H9 (cell line): ENCODE measurements around the gene GNAS-AS1. TPM values are rescaled to one million over a fixed set of nuclear protein-coding genes. Genes with fewer than 3 reads are reported as not detected.

Experiments
- DNase-seq: peaks from one replicate; pipeline ENCODE4 v3.0.0-alpha.2; 2017
- H2AFZ ChIP-seq: one replicate; pipeline ENCODE4 v1.6.1; 2013; ENCODE audit warnings: mild to moderate bottlenecking, low read length, control low read depth, moderate library complexity
- H2AK5ac ChIP-seq: 2 replicates; pipeline ENCODE4 v1.6.1; 2013; ENCODE audit warnings: low read length, control low read depth, mixed read lengths; ENCODE audit not compliant: insufficient read length
- H2BK120ac ChIP-seq: one replicate; pipeline ENCODE4 v1.6.1; 2013; ENCODE audit warnings: low read depth, mild to moderate bottlenecking, low read length, control low read depth, inconsistent platforms; ENCODE audit not compliant: poor library complexity, severe bottlenecking
- H2BK12ac ChIP-seq: 2 replicates; pipeline ENCODE4 v1.6.1; 2013; ENCODE audit warnings: low read length, control low read depth, mixed read lengths, low read depth; ENCODE audit not compliant: insufficient read length
- H2BK15ac ChIP-seq: 2 replicates; pipeline ENCODE4 v1.6.1; 2013; ENCODE audit warnings: low read depth, low read length, control low read depth
- H2BK20ac ChIP-seq: one replicate; pipeline ENCODE4 v1.6.1; 2013; ENCODE audit warnings: low read depth, mild to moderate bottlenecking, low read length, control low read depth, inconsistent platforms; ENCODE audit not compliant: poor library complexity, severe bottlenecking
- H2BK5ac ChIP-seq: 2 replicates; pipeline ENCODE4 v1.6.1; 2013; ENCODE audit warnings: low read length, control low read depth, mixed read lengths; ENCODE audit not compliant: insufficient read length
- H3K14ac ChIP-seq: 2 replicates; pipeline ENCODE4 v1.6.1; 2013; ENCODE audit warnings: low read length, control low read depth; ENCODE audit not compliant: insufficient read depth
- H3K18ac ChIP-seq: 2 replicates; pipeline ENCODE4 v1.6.1; 2013; ENCODE audit warnings: low read depth, mild to moderate bottlenecking, mixed read lengths, low read length, control low read depth; ENCODE audit not compliant: insufficient read length
- H3K23ac ChIP-seq: 2 replicates; pipeline ENCODE4 v1.6.1; 2013; ENCODE audit warnings: low read length, control low read depth, mixed read lengths, low read depth; ENCODE audit not compliant: insufficient read length
- H3K23me2 ChIP-seq: 2 replicates; pipeline ENCODE4 v1.6.1; 2013; ENCODE audit warnings: low read depth, mild to moderate bottlenecking, mixed read lengths, low read length, control low read depth; ENCODE audit not compliant: insufficient read length, poor library complexity, severe bottlenecking
- H3K27ac ChIP-seq: 2 replicates; pipeline ENCODE4 v1.5.1; 2013; ENCODE audit warnings: low read length, control low read depth, mixed read lengths, low read depth; ENCODE audit not compliant: insufficient read length
- H3K27me3 ChIP-seq: 2 replicates; pipeline ENCODE4 v1.6.1; 2013; ENCODE audit warnings: low read length, control low read depth, inconsistent platforms; ENCODE audit not compliant: insufficient read depth
- H3K4ac ChIP-seq: 2 replicates; pipeline ENCODE4 v1.6.1; 2013; ENCODE audit warnings: low read depth, mild to moderate bottlenecking, control low read depth, inconsistent platforms, low read length, moderate library complexity
- H3K4me1 ChIP-seq: 2 replicates; pipeline ENCODE4 v1.6.1; 2013; ENCODE audit warnings: low read length, control low read depth, inconsistent platforms; ENCODE audit not compliant: insufficient read depth
- H3K4me2 ChIP-seq: 2 replicates; pipeline ENCODE4 v1.6.1; 2013; ENCODE audit warnings: low read length, control low read depth, mixed read lengths; ENCODE audit not compliant: insufficient read length, insufficient read depth
- H3K56ac ChIP-seq: 2 replicates; pipeline ENCODE4 v1.6.1; 2013; ENCODE audit warnings: low read depth, mild to moderate bottlenecking, mixed read lengths, low read length, control low read depth; ENCODE audit not compliant: insufficient read length
- H3K79me1 ChIP-seq: 2 replicates; pipeline ENCODE4 v1.6.1; 2013; ENCODE audit warnings: low read depth, mild to moderate bottlenecking, moderate library complexity, low read length, control low read depth, inconsistent platforms; ENCODE audit not compliant: insufficient read depth, poor library complexity, severe bottlenecking
- H3K79me2 ChIP-seq: 2 replicates; pipeline ENCODE4 v1.6.1; 2013; ENCODE audit warnings: low read length, control low read depth, inconsistent platforms; ENCODE audit not compliant: insufficient read depth
- H3K9ac ChIP-seq: 2 replicates; pipeline ENCODE4 v1.6.1; 2013; ENCODE audit warnings: low read length, control low read depth, mixed read lengths; ENCODE audit not compliant: insufficient read length; ENCODE audit errors: extremely low read depth
- H3K9me3 ChIP-seq: one replicate; pipeline ENCODE4 v1.6.1; 2013; ENCODE audit warnings: low read depth, low read length, inconsistent platforms; ENCODE audit not compliant: control insufficient read depth
- H3T11ph ChIP-seq: one replicate; pipeline ENCODE4 v1.6.1; 2013; ENCODE audit warnings: mild to moderate bottlenecking, low read length, control low read depth, inconsistent platforms
- H4K20me1 ChIP-seq: one replicate; pipeline ENCODE4 v1.6.1; 2013; ENCODE audit not compliant: control insufficient read depth, insufficient read length, insufficient read depth
- H4K5ac ChIP-seq: 2 replicates; pipeline ENCODE4 v1.6.1; 2013; ENCODE audit warnings: low read depth, mild to moderate bottlenecking, mixed read lengths, low read length, control low read depth; ENCODE audit not compliant: insufficient read length
- H4K8ac ChIP-seq: replicated peaks from 2 replicates; pipeline ENCODE4 v1.6.1; 2013; ENCODE audit warnings: low read length, control low read depth, mixed read lengths, low read depth; ENCODE audit not compliant: insufficient read length
- H4K91ac ChIP-seq: 2 replicates; pipeline ENCODE4 v1.6.1; 2013; ENCODE audit warnings: low read depth, mild to moderate bottlenecking, moderate library complexity, mixed read lengths, low read length, control low read depth; ENCODE audit not compliant: insufficient read length
- H3K27ac Mint-ChIP-seq, 3 experiments: 2 replicates in 2 of 3; 3 replicates in 1 of 3; pipeline ENCODE4 v1.8.0; 2020 to 2021; ENCODE audit warnings: mixed read lengths in 3 of 3, mild to moderate bottlenecking in 1 of 3, moderate library complexity in 1 of 3
- H3K27me3 Mint-ChIP-seq: 2 replicates; pipeline ENCODE4 v1.8.0; 2021; ENCODE audit warnings: low read depth, mild to moderate bottlenecking, moderate library complexity, mixed read lengths
- H3K36me3 Mint-ChIP-seq, 3 experiments: 2 replicates in 2 of 3; 3 replicates in 1 of 3; pipeline ENCODE4 v1.8.0; 2020 to 2021; ENCODE audit warnings: low read depth in 3 of 3, mixed read lengths in 3 of 3; ENCODE audit not compliant: insufficient read depth in 1 of 3
- H3K4me1 Mint-ChIP-seq, 2 experiments: 2 replicates each; pipeline ENCODE4 v1.8.0; 2020; ENCODE audit warnings: mixed read lengths in 2 of 2
- H3K4me3 Mint-ChIP-seq, 2 experiments: 2 replicates in 1 of 2; 3 replicates in 1 of 2; pipeline ENCODE4 v1.8.0; 2020 to 2021; ENCODE audit warnings: mild to moderate bottlenecking in 2 of 2, mixed read lengths in 2 of 2, moderate library complexity in 1 of 2
- H3K9me3 Mint-ChIP-seq, 2 experiments: 2 replicates in 1 of 2; 3 replicates in 1 of 2; pipeline ENCODE4 v1.8.0; 2020; ENCODE audit warnings: mild to moderate bottlenecking in 2 of 2, mixed read lengths in 2 of 2, moderate library complexity in 1 of 2
- WGBS: extraction: QIAGEN DNeasy Blood & Tissue Kit; methylation state at CpG from one replicate; pipeline ENCODE4 v1.1.7; 2013; ENCODE audit warnings: missing lambda C conversion rate, low lambda C conversion rate, mixed read lengths; ENCODE audit not compliant: insufficient read length; ENCODE audit errors: extremely low coverage; 5-methylcytosine and 5-hydroxymethylcytosine counted together
- total RNA-seq: library from RNA; stranded (reverse); gene quantifications from 2 replicates; pipeline ENCODE4 v1.2.1, GENCODE V29; 2021
- TF ChIP-seq, protein P1 (sequence below): fragments of 200-600 bp; sonication (generic); conservative IDR thresholded peaks from 3 replicates; pipeline ENCODE4 v1.8.0; 2021; ENCODE audit warnings: antibody characterized with exemption, mild to moderate bottlenecking

GNAS-AS1 gene
- total RNA-seq, 1 experiment from 2014 or later, result 11.3 TPM

GRCh38 chr20:58852543-58853271 is 2.0 kb upstream of the GNAS-AS1 start, which contains the start of gene GNAS:
Gene GNAS (plus strand): TSS chr20:58852716.
- Histone ChIP-seq H2BK12ac (no peak within 1 kb of the TSS), H2BK15ac (no peak within 1 kb of the TSS), H3T11ph (no peak within 1 kb of the TSS), H3K56ac (no peak within 1 kb of the TSS), H3K79me1 (no peaks in the 10 kb centered on the region), H3K4ac (no peak within 1 kb of the TSS), H4K91ac (no peak within 1 kb of the TSS), H3K9me3 (no peaks in the 10 kb centered on the region), H3K14ac (no peak within 1 kb of the TSS), H2AFZ (no peak within 1 kb of the TSS), H3K18ac (no peak within 1 kb of the TSS), H2BK5ac (no peak within 1 kb of the TSS), H2AK5ac (no peak within 1 kb of the TSS), H3K23me2 (peaks cover 33% of the 10 kb centered on the region), H4K5ac (no peak within 1 kb of the TSS), H2BK120ac (no peak within 1 kb of the TSS), H4K20me1 (no peaks in the 10 kb centered on the region), H3K4me2 (peak within 1 kb of the TSS; percentile 71), H3K79me2 (peaks cover 24% of the 10 kb centered on the region; the same call in 1 of the 2 replicates), H3K4me1 (peaks cover 2% of the 10 kb centered on the region; the same call in 1 of the 2 replicates), H4K8ac (no peak within 1 kb of the TSS), H3K23ac (no peak within 1 kb of the TSS), H3K9ac (no peak within 1 kb of the TSS), H3K27ac (no peak within 1 kb of the TSS), H3K27me3 (peaks cover 35% of the 10 kb centered on the region; the same call in 1 of the 2 replicates), H2BK20ac (no peak within 1 kb of the TSS)
- H3K27ac Mint-ChIP-seq, result peak within 1 kb of the TSS; percentile 88 to 90 (median 88); a peak in 6 of 7 replicates
- H3K27me3 Mint-ChIP-seq, result peaks cover 71% of the 10 kb centered on the region
- DNase-seq, result peak; percentile 86
- peaks cover 47 to 63% of the 10 kb centered on the region in 2 experiments for H3K4me1 Mint-ChIP-seq
- H3K4me3 Mint-ChIP-seq, result peak within 1 kb of the TSS; percentile 92 to 94
- peaks cover 14 to 19% of the 10 kb centered on the region in 2 experiments for H3K9me3 Mint-ChIP-seq
- WGBS, result no CpG with 5 or more reads among the region's 35 CpGs
- TF ChIP-seq, protein P1, sequence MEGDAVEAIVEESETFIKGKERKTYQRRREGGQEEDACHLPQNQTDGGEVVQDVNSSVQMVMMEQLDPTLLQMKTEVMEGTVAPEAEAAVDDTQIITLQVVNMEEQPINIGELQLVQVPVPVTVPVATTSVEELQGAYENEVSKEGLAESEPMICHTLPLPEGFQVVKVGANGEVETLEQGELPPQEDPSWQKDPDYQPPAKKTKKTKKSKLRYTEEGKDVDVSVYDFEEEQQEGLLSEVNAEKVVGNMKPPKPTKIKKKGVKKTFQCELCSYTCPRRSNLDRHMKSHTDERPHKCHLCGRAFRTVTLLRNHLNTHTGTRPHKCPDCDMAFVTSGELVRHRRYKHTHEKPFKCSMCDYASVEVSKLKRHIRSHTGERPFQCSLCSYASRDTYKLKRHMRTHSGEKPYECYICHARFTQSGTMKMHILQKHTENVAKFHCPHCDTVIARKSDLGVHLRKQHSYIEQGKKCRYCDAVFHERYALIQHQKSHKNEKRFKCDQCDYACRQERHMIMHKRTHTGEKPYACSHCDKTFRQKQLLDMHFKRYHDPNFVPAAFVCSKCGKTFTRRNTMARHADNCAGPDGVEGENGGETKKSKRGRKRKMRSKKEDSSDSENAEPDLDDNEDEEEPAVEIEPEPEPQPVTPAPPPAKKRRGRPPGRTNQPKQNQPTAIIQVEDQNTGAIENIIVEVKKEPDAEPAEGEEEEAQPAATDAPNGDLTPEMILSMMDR, result peak; percentile 87
- peaks cover 26 to 42% (median 31%) of the 10 kb centered on the region in 3 experiments for H3K36me3 Mint-ChIP-seq
